GM13976 (cell line): ENCODE data around the gene PPM1L.

Source experiments
- DNase-seq: peaks from one replicate; pipeline ENCODE4 v3.0.0; 2012; ENCODE audit warnings: low spot score
- CTCF ChIP-seq: IDR thresholded peaks from 2 replicates; pipeline ENCODE4 v1.5.1; 2012; ENCODE audit warnings: borderline replicate concordance, mild to moderate bottlenecking; ENCODE audit not compliant: insufficient read depth; ENCODE audit errors: extremely low read depth, missing control alignments, control extremely low read depth
- in situ Hi-C: fragments of 300-500 bp; cut with MboI; formaldehyde crosslinking; loops from one replicate; pipeline ENCODE4 v1.12.0; 2022; ENCODE audit warnings: low sequenced_read_pairs, mixed read lengths, inconsistent platforms; ENCODE audit not compliant: unreplicated experiment

Gene PPM1L

DNA sequence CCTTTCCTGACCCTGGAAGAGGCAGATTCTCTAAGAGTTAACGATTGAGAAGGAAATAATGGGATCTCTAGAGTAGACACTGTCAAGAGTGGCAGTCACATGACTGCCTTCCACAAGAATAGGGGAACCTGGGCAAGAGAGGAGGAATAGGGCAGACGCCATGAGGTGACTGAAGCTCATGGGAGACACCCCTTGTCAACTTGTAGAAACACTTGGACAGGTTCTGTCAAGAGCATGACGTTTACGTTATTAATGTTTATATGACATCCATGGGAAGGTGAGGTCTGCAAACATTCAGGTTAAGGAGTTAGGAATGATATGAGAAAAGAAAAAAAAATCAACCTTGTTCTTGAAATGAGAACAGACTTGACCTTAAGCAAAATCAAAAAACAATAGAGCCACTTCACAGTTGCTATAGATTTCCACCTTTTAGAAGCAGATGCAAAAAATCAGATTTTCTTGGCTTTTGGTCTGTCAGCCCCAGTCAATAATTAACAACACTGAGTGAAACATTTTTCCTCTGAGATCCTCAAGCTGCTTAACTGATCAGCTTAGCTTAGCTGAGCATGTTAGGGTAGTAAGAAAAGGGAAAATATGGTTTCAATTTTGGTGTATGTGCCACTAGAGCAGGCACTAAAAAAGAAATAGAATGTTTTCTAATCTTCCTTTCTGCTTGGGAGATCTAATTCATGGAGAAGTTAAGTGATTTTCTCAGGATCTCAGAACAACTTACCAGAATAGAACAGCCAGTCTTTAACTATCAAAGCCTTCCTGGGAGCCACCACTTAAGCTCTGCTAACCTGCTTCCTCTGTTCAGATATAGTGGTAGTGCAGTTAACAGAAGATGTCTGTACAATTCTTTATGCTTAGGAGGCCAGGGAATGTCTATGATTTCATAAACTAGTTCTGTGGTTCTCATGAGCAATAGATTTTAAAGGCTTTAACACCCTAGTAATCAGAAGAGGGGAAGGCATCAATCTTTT, 232.2 kb downstream of the PPM1L start:
- no peak for TF ChIP-seq CTCF
- DNase-seq = no peak
- in situ Hi-C loops = no loop called here

- no peak for DNase-seq
- in situ Hi-C loops = no loop called here
- TF ChIP-seq CTCF = no peak
These were observed 234.4 kb downstream of the PPM1L start for GRCh38 chr3:160990446-160990845.

GRCh38 chr3:160992712-160993111, 236.7 kb downstream of the PPM1L start:
- DNase-seq = no peak
- no peak for TF ChIP-seq CTCF
- in situ Hi-C loops = no loop called here

DNA sequence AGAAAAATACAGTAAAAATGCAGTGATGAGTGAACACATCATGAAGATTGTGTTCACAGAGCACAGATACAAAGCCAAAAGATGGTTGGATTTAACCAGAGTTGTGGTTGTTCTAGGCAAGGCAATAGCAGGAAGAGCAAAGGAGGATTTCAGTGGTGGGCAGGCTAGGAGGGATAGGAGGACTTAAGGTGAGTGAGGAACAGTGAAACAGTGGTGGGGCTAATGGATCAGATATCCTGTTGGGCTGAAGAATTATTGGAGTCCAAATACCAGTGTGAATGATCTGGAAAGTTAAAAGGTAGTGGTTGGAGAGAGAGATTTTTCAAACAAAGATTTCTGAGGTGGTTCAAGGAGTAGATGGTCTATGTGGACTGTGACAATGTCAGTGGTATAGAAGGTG, 240.8 kb downstream of the PPM1L start:
- no peak for DNase-seq
- in situ Hi-C loops = no loop called here
- no peak for TF ChIP-seq CTCF

GRCh38 chr3:160998581-160998980, 242.6 kb downstream of the PPM1L start:
- TF ChIP-seq CTCF = no peak
- DNase-seq = no peak
- in situ Hi-C loops = no loop called here

DNA sequence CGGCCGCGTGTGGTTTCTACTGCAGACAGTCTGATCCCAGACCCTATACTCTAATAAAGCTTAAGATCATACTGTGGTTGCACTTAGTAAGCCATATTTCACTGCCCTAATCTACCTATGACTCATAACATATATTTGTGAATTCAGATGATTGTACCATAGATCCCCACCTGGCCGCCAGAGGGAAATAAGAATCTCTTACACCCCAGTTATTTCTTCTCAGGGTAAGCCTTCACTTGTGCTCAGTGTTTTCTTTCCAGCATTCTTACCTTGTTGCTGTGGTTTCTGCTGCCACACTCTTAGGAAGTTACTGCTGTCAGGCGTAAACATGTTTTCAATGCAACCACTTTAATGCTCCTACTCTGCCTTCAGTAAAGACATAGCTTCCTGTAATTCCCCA, 243.2 kb downstream of the PPM1L start:
- no peak for TF ChIP-seq CTCF
- DNase-seq = no peak
- in situ Hi-C loops = no loop called here
